ENCODE results near the gene RASGRF1. TPM values are rescaled to one million over a fixed set of nuclear protein-coding genes. Genes with fewer than 3 reads are reported as not detected.

RASGRF1 gene
- total RNA-seq, 8 experiments from 2014 or later = 0.38 to 2.3 (median 0.60) TPM; not detected in 1

DNA sequence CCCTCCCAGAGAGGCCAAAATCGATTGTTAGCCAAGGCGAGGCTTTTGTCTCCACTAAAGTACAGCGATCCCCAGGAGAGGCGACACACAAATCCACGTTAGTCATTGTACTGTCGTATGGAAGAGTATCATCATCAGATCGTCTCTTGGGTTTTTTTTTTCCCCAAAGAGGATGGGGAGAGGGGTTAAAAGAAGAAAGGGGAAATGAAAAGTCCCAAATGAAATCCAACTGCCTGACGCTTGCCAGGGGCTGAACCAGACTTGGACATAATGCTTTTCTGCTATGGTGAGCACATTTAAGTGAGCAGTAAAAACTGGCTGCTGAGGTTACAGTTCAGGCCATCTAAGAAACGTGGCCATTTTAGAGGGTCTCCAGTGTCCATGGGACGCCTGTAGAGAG, 107.8 kb downstream of the RASGRF1 start:
- Histone ChIP-seq H3K4me3 (no peak overlapping the region), H3K4me1 (replicated peaks in 1 of 2) (peaks cover 2 to 4% of the 10 kb centered on the region in 2 donors), H3K27ac (no peak overlapping the region)
- 25 to 92% (median 70%) methylated on average over 2 to 10 of the region's 10 CpGs for WGBS, 10 experiments
- no peak for ATAC-seq (replicated peaks in 6 of 8)
- in situ Hi-C loops (cut with MboI; ENCODE audit: low pct_unique_long_range_greater_than_20kb in 2 of 9, low sequenced_read_pairs in 9 of 9, unreplicated experiment in 9 of 9) = no loop called here

- in situ Hi-C loops (cut with MboI; ENCODE audit: low pct_unique_long_range_greater_than_20kb in 2 of 9, low sequenced_read_pairs in 9 of 9, unreplicated experiment in 9 of 9) = no loop called here
- H3K4me3 ChIP-seq = no peak overlapping the region
- 17 to 100% (median 82%) methylated on average over 1 to 9 of the region's 11 CpGs; no CpG with 5 or more reads in 1 of the 10 experiments for WGBS, 10 experiments
- no peak overlapping the region for H3K27ac ChIP-seq
- no peak for ATAC-seq (replicated peaks in 6 of 8)
- H3K4me1 ChIP-seq (replicated peaks in 1 of 2) = peaks cover 12 to 14% of the 10 kb centered on the region in 2 donors
Observed at GRCh38 chr15:78981532-78982313, 108.9 kb downstream of the RASGRF1 start.

- Histone ChIP-seq H3K4me1 (replicated peaks in 1 of 2) (peaks cover 13 to 14% of the 10 kb centered on the region in 2 donors), H3K27ac (no peak overlapping the region), H3K4me3 (no peak overlapping the region)
- peak; percentile 70 to 99 (median 82) for ATAC-seq (replicated peaks in 6 of 8)
- WGBS, 10 experiments = 38 to 100% (median 86%) methylated on average over 1 to 12 of the region's 17 CpGs
- in situ Hi-C loops (cut with MboI; ENCODE audit: low pct_unique_long_range_greater_than_20kb in 2 of 9, low sequenced_read_pairs in 9 of 9, unreplicated experiment in 9 of 9) = no loop called here
Observed at GRCh38 chr15:78979456-78980320, 110.9 kb downstream of the RASGRF1 start.

DNA sequence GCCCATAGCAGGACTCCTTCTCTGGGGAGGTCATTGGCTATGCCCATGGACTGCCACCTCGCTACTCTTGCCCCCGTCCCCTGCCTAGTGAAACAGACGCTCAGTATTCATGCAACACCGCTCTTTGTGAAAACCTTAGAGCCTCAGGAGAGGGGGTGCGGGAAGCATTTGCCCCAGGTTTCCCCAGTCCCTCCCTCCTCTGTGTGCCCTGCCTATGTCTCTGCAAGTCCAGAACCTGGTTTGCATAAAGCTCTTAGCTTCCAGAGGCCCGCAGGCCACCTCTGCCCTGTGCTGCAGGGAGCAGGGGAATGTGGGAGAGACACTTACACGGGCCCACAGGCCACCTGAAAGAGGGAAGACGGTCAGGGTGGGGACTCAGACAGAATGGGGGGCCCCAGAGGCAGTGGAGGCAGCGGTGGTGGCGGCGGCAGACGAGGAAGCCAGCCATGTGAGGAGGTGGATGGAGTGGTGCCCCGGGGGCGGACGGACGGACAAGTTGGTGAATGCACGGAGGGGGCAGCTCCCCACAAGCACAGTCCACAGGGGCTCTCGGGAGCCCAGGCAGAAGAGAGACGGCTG, 111.9 kb downstream of the RASGRF1 start:
- in situ Hi-C loops (cut with MboI; ENCODE audit: low pct_unique_long_range_greater_than_20kb in 2 of 9, low sequenced_read_pairs in 9 of 9, unreplicated experiment in 9 of 9) = no loop called here
- 90 to 100% (median 96%) methylated on average over 2 to 9 of the region's 19 CpGs; no CpG with 5 or more reads in 5 of the 10 experiments for WGBS, 10 experiments
- ATAC-seq (replicated peaks in 6 of 8) = peak in 2 of 8 experiments; percentile 11 to 18

DNA sequence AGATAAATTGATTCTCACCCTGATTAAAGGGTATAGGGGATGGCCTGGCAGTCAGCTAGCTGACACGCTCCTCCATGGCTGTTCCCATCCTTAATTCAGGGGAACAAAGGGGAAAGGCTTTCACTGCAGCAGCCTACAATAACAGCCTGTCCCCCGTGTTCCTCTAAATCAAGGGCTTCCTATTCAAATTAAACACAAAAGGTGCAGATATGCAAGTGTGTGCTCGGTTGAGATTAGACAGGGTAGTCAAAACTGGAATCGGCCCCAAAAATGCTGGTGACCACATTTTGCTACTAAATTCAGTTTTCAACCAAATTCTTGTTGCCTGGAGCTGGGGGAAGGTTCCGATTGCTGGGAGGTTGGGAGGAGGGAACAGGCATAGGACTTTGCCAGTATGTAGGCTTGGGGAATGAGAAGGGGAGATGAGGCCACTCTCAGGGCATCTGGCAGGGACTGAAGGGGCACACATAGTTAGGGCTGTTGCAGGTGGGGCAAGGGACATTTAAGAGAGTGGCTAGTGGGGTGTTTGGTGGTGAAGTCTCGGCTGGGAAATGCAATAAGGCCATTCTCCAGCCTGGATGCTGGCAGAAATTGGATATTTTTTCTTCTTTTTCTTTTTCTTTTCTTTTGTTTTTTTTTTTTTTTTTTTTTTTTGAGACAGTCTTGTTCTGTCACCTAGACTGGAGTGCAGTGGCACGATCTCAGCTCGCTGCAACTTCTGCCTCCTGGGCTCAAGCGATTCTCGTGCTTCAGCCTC, 112.8 kb downstream of the RASGRF1 start:
- H3K27ac ChIP-seq = no peak overlapping the region
- peaks cover 13 to 14% of the 10 kb centered on the region in 2 donors for H3K4me1 ChIP-seq (replicated peaks in 1 of 2)
- WGBS, 10 experiments = 31 to 98% (median 74%) methylated on average over 1 to 8 of the region's 10 CpGs; no CpG with 5 or more reads in 1 of the 10 experiments
- in situ Hi-C loops (cut with MboI; ENCODE audit: low pct_unique_long_range_greater_than_20kb in 2 of 9, low sequenced_read_pairs in 9 of 9, unreplicated experiment in 9 of 9) = no loop called here
- H3K4me3 ChIP-seq = no peak overlapping the region
- ATAC-seq (replicated peaks in 6 of 8) = peak in 5 of 8 experiments; percentile 20 to 42 (median 39)

More for the DNA sequence above, 111.9 kb downstream of the RASGRF1 start:
- no peak overlapping the region for H3K4me3 ChIP-seq
- H3K4me1 ChIP-seq (replicated peaks in 1 of 2) = peaks cover 13 to 14% of the 10 kb centered on the region in 2 donors
- no peak overlapping the region for H3K27ac ChIP-seq

- WGBS, 10 experiments = 60 to 80% (median 70%) methylated on average over 1 to 2 of the region's 4 CpGs; no CpG with 5 or more reads in 7 of the 10 experiments
- Histone ChIP-seq H3K4me3 (no peak overlapping the region), H3K27ac (no peak overlapping the region), H3K4me1 (replicated peaks in 1 of 2) (peaks cover 13 to 14% of the 10 kb centered on the region in 2 donors)
- ATAC-seq (replicated peaks in 6 of 8) = no peak
- in situ Hi-C loops (cut with MboI; ENCODE audit: low pct_unique_long_range_greater_than_20kb in 2 of 9, low sequenced_read_pairs in 9 of 9, unreplicated experiment in 9 of 9) = no loop called here
Observed at GRCh38 chr15:78977091-78977571, 113.4 kb downstream of the RASGRF1 start.

GRCh38 chr15:78976691-78977090, 113.9 kb downstream of the RASGRF1 start:
- Histone ChIP-seq H3K27ac (no peak overlapping the region), H3K4me3 (no peak overlapping the region), H3K4me1 (replicated peaks in 1 of 2) (peaks cover 13 to 14% of the 10 kb centered on the region in 2 donors)
- in situ Hi-C loops (cut with MboI; ENCODE audit: low pct_unique_long_range_greater_than_20kb in 2 of 9, low sequenced_read_pairs in 9 of 9, unreplicated experiment in 9 of 9) = no loop called here
- ATAC-seq (replicated peaks in 6 of 8) = no peak
- WGBS, 10 experiments = 30 to 100% (median 87%) methylated on average over 1 to 4 of the region's 7 CpGs; no CpG with 5 or more reads in 5 of the 10 experiments

DNA sequence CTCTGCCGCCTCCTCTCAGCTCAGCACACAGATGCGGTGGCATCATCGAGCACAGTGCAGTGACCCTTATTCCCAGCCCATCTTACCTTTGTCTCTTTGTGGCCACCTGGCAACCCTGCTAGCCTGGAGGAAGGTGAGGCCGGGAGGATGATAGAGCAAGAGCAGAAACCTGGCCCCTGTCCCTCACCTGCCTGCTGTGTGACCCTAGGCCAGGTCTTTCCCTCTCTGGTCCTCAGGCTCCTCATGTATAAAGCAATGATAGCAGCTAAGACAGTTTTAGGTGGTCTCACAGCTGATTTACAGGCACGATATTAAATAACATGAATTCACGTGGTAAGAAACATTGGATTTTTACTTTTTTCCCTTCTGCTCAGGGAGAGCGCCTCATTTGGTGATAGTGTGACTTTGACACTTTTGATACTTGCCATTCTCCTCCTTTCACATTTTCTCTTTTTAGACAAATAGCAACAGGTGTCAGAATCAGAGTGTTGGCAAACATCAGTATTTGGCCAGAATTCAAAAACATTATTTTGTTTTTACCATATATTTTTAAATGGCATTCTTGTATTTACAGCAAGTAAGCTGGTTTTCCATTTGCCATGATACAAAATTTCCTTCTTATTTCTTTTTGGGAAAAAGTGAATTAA, 116.2 kb downstream of the RASGRF1 start:
- Histone ChIP-seq H3K4me3 (no peak overlapping the region), H3K4me1 (replicated peaks in 1 of 2) (peaks cover 13 to 14% of the 10 kb centered on the region in 2 donors), H3K27ac (no peak overlapping the region)
- 60 to 100% (median 76%) methylated on average over 2 to 6 of the region's 7 CpGs for WGBS, 10 experiments
- in situ Hi-C loops (cut with MboI; ENCODE audit: low pct_unique_long_range_greater_than_20kb in 2 of 9, low sequenced_read_pairs in 9 of 9, unreplicated experiment in 9 of 9) = loop anchor here in 1 of 9 experiments (25.0 kb wide), 1 partner anchor 88 kb away; no protein-coding TSS in a partner anchor
- no peak for ATAC-seq (replicated peaks in 6 of 8)

- no peak for ATAC-seq (replicated peaks in 6 of 8)
- 54 to 100% (median 77%) methylated on average over 1 to 5 of the region's 5 CpGs for WGBS, 10 experiments
- Histone ChIP-seq H3K4me3 (no peak overlapping the region), H3K4me1 (replicated peaks in 1 of 2) (no peaks in the 10 kb centered on the region), H3K27ac (no peak overlapping the region)
- in situ Hi-C loops (cut with MboI; ENCODE audit: low pct_unique_long_range_greater_than_20kb in 2 of 9, low sequenced_read_pairs in 9 of 9, unreplicated experiment in 9 of 9) = loop anchor here in 1 of 9 experiments (25.0 kb wide), 1 partner anchor 92 kb away; no protein-coding TSS in a partner anchor
Observed at GRCh38 chr15:78969687-78970349, 120.8 kb downstream of the RASGRF1 start.

- Histone ChIP-seq H3K27ac (no peak overlapping the region), H3K4me3 (no peak overlapping the region), H3K4me1 (replicated peaks in 1 of 2) (no peaks in the 10 kb centered on the region)
- no peak for ATAC-seq (replicated peaks in 6 of 8)
- WGBS, 10 experiments = 63 to 98% (median 91%) methylated on average over 2 to 5 of the region's 5 CpGs
- in situ Hi-C loops (cut with MboI; ENCODE audit: low pct_unique_long_range_greater_than_20kb in 2 of 9, low sequenced_read_pairs in 9 of 9, unreplicated experiment in 9 of 9) = loop anchor here in 1 of 9 experiments (25.0 kb wide), 1 partner anchor 94 kb away; no protein-coding TSS in a partner anchor
Observed at GRCh38 chr15:78968539-78969271, 121.9 kb downstream of the RASGRF1 start.

DNA sequence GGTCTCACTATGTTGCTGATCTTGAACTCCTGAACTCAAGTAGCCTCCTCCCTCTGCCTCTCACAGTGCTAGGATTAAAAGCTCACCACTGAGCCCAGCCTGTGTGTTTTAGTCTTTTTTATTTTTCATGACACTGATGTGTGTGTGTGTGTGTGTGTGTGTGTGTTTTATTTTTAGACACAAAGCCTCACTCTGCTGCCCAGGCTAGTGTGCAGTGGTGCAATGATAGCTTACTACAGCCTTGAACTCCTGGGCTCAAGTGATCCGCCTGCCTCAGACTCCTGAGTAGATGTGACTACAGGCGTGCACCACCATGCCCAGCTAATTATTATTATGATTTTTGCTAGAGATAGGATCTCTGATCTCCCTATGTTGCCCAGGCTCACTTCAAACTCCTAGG, 122.5 kb downstream of the RASGRF1 start:
- peaks cover 0 to 2% of the 10 kb centered on the region in 2 donors for H3K4me1 ChIP-seq (replicated peaks in 1 of 2)
- no peak overlapping the region for H3K27ac ChIP-seq
- H3K4me3 ChIP-seq = no peak overlapping the region
- in situ Hi-C loops (cut with MboI; ENCODE audit: low pct_unique_long_range_greater_than_20kb in 2 of 9, low sequenced_read_pairs in 9 of 9, unreplicated experiment in 9 of 9) = loop anchor here in 1 of 9 experiments (25.0 kb wide), 1 partner anchor 94 kb away; no protein-coding TSS in a partner anchor
- ATAC-seq (replicated peaks in 6 of 8) = no peak
- WGBS, 10 experiments = 0 to 70% (median 70%) methylated on average over 1 to 2 of the region's 2 CpGs; no CpG with 5 or more reads in 7 of the 10 experiments

Measured in motor neuron (in vitro differentiated cells).